HepG2 (cell line): Measurements from ENCODE around the gene BMF. TPM values are rescaled to one million over a fixed set of nuclear protein-coding genes. Genes with fewer than 3 reads are reported as not detected.

ENCODE experiments used
- AGO1 ChIP-seq: fragments of 200-400 bp; formaldehyde crosslinking; IDR thresholded peaks from 2 replicates; pipeline ENCODE4 v1.6.1; 2017; ENCODE audit warnings: mild to moderate bottlenecking, low read depth, low read length, moderate library complexity; ENCODE audit not compliant: poor library complexity, severe bottlenecking
- DMAP1 ChIP-seq: IDR thresholded peaks from 2 replicates; pipeline ENCODE4 v1.6.1; 2016
- DR1 ChIP-seq: sonication (generic); formaldehyde crosslinking; IDR thresholded peaks from 2 replicates; pipeline ENCODE4 v1.8.0; 2021; ENCODE audit warnings: mild to moderate bottlenecking, missing genetic modification reagents, inconsistent platforms
- ETV6 ChIP-seq: sonication (generic); formaldehyde crosslinking; conservative IDR thresholded peaks from 2 replicates; pipeline ENCODE4 v1.4.0; 2020; ENCODE audit warnings: missing genetic modification reagents
- HNF1A ChIP-seq, 2 experiments: sonication (generic) in 1 of 2; formaldehyde crosslinking in 1 of 2; IDR thresholded peaks; 2 replicates each; pipeline versions ENCODE4 v1.4.0 to v1.6.1; 2016 to 2020; ENCODE audit warnings: borderline replicate concordance in 1 of 2, low read depth in 1 of 2, mild to moderate bottlenecking in 1 of 2, missing genetic modification reagents in 1 of 2
- SMC3 ChIP-seq: IDR thresholded peaks from 2 replicates; pipeline ENCODE4 v1.6.1; 2011; ENCODE audit warnings: low read length, improper control_type of control experiment
- TRIM24 ChIP-seq: sonication (generic); formaldehyde crosslinking; IDR thresholded peaks from 2 replicates; pipeline ENCODE4 v1.8.0; 2022; ENCODE audit warnings: mild to moderate bottlenecking, missing genetic modification reagents
- ZNF343 ChIP-seq: sonication (generic); formaldehyde crosslinking; IDR thresholded peaks from 2 replicates; pipeline ENCODE4 v1.4.0; 2020; ENCODE audit warnings: mild to moderate bottlenecking, missing genetic modification reagents
- ZNF580 ChIP-seq: IDR thresholded peaks from 2 replicates; pipeline ENCODE4 v1.6.1; 2016; ENCODE audit warnings: low read depth, borderline replicate concordance
- polyA plus RNA-seq, 8 experiments: library from polyadenylated mRNA; depleted of rRNA in 3 of 8; stranded (reverse) in 7 of 8; unstranded in 1 of 8; fragments of >200 nt; fragmentation: Illumina TruSeq in 4 of 8; extraction: Trizol in 4 of 8; gene quantifications; 2 replicates each; pipeline versions ENCODE4 v1.2.1 to v1.2.3, GENCODE V29; 2011 to 2016; ENCODE audit warnings: low read depth in 4 of 8, missing spikeins in 1 of 8, mixed read lengths in 1 of 8; ENCODE audit not compliant: insufficient read depth in 1 of 8
- total RNA-seq, 5 experiments: library from RNA; depleted of rRNA; stranded (reverse); fragments of >200 nt; fragmentation: Illumina TruSeq; extraction: Trizol; gene quantifications; 2 replicates each; pipeline ENCODE4 v1.2.3, GENCODE V29; 2016; ENCODE audit warnings: low read depth in 1 of 5
- TF ChIP-seq, protein P1 (sequence below): sonication (generic); formaldehyde crosslinking; IDR thresholded peaks from 2 replicates; pipeline ENCODE4 v1.5.0; 2020; ENCODE audit warnings: mild to moderate bottlenecking, missing genetic modification reagents, borderline replicate concordance
- TF ChIP-seq, protein P2 (sequence below): sonication (generic); formaldehyde crosslinking; IDR thresholded peaks from 2 replicates; pipeline ENCODE4 v1.4.0; 2020; ENCODE audit warnings: missing genetic modification reagents

BMF gene
- total and polyA plus RNA-seq, 2 of the 13 experiments (the other 11 are each of a cell fraction or from before 2014, with no cell fraction given): 8.7 to 15.9 TPM

DNA sequence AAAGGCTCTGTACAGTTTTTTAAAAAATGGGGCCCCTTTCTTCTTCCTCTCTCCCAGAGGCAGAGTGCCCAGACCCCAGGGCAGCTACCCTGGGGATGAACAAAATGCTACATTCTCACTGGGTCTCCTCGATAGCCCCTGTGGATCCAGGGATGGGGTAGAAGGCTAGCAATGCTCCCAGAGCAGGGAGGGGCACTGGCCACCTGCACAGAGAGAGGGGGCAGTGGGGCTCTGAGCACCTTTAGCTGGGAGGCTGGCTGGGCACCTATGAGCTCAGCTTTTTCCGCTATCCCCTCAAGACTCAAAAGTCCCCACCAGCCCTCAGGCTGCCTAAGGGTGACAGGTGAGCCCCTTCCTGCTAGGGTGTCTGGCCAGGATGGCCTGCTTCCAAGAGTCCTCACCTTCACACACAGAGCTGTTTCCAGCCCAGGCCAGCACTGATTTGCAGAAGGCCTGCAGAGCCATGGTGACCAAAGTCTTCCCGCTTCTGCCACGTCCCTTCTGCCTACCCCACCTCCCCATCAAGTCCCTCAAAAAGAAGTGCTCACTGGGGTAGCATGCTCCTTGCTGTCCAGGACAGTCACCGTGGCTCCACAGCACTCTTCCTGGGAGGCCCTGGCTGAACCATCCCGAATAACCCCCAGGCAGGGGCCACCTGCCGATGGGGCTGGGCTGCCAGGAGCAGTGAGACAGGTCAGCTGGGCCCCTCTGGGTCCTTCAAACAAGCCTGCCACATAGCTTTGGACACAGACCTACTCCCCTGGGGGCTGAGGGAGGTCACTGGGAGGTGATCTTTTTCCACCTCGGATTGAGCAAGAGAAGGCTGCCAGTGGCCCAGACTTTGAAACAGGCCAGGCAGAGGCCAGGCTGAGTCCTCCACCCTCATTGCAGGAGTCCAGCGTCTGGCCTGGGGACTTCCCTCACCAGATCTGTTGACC, 20.4 kb downstream of the BMF start (continued):
- TF ChIP-seq, protein P1, sequence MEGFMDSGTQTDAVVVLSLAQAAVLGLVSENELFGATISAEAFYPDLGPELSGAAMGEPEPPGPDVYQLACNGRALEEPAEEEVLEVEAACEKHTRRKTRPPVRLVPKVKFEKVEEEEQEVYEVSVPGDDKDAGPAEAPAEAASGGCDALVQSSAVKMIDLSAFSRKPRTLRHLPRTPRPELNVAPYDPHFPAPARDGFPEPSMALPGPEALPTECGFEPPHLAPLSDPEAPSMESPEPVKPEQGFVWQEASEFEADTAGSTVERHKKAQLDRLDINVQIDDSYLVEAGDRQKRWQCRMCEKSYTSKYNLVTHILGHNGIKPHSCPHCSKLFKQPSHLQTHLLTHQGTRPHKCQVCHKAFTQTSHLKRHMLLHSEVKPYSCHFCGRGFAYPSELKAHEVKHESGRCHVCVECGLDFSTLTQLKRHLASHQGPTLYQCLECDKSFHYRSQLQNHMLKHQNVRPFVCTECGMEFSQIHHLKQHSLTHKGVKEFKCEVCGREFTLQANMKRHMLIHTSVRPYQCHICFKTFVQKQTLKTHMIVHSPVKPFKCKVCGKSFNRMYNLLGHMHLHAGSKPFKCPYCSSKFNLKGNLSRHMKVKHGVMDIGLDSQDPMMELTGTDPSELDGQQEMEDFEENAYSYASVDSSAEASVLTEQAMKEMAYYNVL: peak; percentile 86
- TF ChIP-seq DR1 (CRISPR knock-in tag) (peak; percentile 71), AGO1 (peak; percentile 78), SMC3 (peak; percentile 50; the same call in 1 of the 2 replicates), HNF1A (IDR thresholded peaks at IDR 0.05; ENCODE audit: low read depth) (peak; percentile 47; the same call in 1 of the 2 replicates), HNF1A (CRISPR knock-in tag; IDR thresholded peaks at IDR 0.05; ENCODE audit: borderline replicate concordance) (peak; percentile 87; the same call in 1 of the 2 replicates), ETV6 (CRISPR knock-in tag) (peak; percentile 73; the same call in 1 of the 2 replicates), ZNF580 (peak; percentile 78; the same call in 1 of the 2 replicates), ZNF343 (peak; percentile 79), DMAP1 (CRISPR knock-in tag) (peak; percentile 56; the same call in 1 of the 2 replicates), TRIM24 (CRISPR knock-in tag) (no peak)
- TF ChIP-seq, protein P2, sequence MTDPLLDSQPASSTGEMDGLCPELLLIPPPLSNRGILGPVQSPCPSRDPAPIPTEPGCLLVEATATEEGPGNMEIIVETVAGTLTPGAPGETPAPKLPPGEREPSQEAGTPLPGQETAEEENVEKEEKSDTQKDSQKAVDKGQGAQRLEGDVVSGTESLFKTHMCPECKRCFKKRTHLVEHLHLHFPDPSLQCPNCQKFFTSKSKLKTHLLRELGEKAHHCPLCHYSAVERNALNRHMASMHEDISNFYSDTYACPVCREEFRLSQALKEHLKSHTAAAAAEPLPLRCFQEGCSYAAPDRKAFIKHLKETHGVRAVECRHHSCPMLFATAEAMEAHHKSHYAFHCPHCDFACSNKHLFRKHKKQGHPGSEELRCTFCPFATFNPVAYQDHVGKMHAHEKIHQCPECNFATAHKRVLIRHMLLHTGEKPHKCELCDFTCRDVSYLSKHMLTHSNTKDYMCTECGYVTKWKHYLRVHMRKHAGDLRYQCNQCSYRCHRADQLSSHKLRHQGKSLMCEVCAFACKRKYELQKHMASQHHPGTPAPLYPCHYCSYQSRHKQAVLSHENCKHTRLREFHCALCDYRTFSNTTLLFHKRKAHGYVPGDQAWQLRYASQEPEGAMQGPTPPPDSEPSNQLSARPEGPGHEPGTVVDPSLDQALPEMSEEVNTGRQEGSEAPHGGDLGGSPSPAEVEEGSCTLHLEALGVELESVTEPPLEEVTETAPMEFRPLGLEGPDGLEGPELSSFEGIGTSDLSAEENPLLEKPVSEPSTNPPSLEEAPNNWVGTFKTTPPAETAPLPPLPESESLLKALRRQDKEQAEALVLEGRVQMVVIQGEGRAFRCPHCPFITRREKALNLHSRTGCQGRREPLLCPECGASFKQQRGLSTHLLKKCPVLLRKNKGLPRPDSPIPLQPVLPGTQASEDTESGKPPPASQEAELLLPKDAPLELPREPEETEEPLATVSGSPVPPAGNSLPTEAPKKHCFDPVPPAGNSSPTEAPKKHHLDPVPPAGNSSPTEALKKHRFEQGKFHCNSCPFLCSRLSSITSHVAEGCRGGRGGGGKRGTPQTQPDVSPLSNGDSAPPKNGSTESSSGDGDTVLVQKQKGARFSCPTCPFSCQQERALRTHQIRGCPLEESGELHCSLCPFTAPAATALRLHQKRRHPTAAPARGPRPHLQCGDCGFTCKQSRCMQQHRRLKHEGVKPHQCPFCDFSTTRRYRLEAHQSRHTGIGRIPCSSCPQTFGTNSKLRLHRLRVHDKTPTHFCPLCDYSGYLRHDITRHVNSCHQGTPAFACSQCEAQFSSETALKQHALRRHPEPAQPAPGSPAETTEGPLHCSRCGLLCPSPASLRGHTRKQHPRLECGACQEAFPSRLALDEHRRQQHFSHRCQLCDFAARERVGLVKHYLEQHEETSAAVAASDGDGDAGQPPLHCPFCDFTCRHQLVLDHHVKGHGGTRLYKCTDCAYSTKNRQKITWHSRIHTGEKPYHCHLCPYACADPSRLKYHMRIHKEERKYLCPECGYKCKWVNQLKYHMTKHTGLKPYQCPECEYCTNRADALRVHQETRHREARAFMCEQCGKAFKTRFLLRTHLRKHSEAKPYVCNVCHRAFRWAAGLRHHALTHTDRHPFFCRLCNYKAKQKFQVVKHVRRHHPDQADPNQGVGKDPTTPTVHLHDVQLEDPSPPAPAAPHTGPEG (CRISPR knock-in tag): 0 out of 2 replicates have a peak, but pooled peaks have one; percentile 50
